ENCODE results near the gene SDHA. TPM values are rescaled to one million over a fixed set of nuclear protein-coding genes. Genes with fewer than 3 reads are reported as not detected.

The SDHA gene
- total and polyA plus RNA-seq, 2 of the 8 experiments (the other 6 are each of a cell fraction or from before 2014, with no cell fraction given) = 59.7 to 87.3 TPM

- H3K23me2 ChIP-seq (ENCODE audit: low read depth, low read length) = peaks cover 1% of the 10 kb centered on the region; the same call in 1 of the 2 replicates
- H2AK5ac ChIP-seq (ENCODE audit: low read depth, low read length) = no peak overlapping the region
- no peak for TF ChIP-seq TCF12 (IDR thresholded peaks at IDR 0.05; ENCODE audit: low read depth, low read length)
- no peak for TF ChIP-seq EP300 (IDR thresholded peaks at IDR 0.05; ENCODE audit: borderline replicate concordance in 1 of 2, low read depth in 2 of 2, low read length in 2 of 2)
- no peak for TF ChIP-seq TEAD4 (IDR thresholded peaks at IDR 0.05; ENCODE audit: low read depth, low read length)
- TF ChIP-seq JUND (IDR thresholded peaks at IDR 0.05; ENCODE audit: low read length) = no peak
- TF ChIP-seq SP2 (IDR thresholded peaks at IDR 0.05; ENCODE audit: low read length) = no peak
- 88% methylated on average over 14 of the region's 14 CpGs; no CpG with 5 or more reads in 1 of the 2 experiments for WGBS, 2 experiments (ENCODE audit: extremely low coverage in 1 of 2, insufficient coverage in 1 of 2, insufficient read length in 1 of 2, insufficient replicate concordance in 2 of 2, low coverage in 1 of 2, low lambda C conversion rate in 2 of 2, missing lambda C conversion rate in 1 of 2)
- H2BK20ac ChIP-seq (ENCODE audit: low read length) = no peak overlapping the region
- no peaks in the 10 kb centered on the region; a peak in 1 of 7 replicates for H3K4me1 ChIP-seq (replicated peaks in 1 of 4; ENCODE audit: control insufficient read depth in 3 of 4, insufficient read depth in 4 of 4, low read length in 3 of 4)
- ChIA-PET POLR2A (ENCODE audit: partially characterized antibody) (interaction anchor here (1.0 to 2.1 kb wide), 2 partner anchors 11 to 14 kb away, joined by 4 to 8 read pairs; partner anchors contain the start of genes CCDC127 and SDHA), CTCF (ENCODE audit: partially characterized antibody) (interaction anchor here (0.6 to 1.5 kb wide), 4 partner anchors 10 to 226 kb away, joined by 3 to 4 read pairs (median 3); partner anchors contain the start of genes CCDC127 and SDHA)
- no peak overlapping the region for H4K5ac ChIP-seq (ENCODE audit: insufficient read length, low read depth, low read length)
- no peak overlapping the region for H2AFZ ChIP-seq (ENCODE audit: low read length)
- H3K79me1 ChIP-seq (ENCODE audit: low read depth, low read length) = no peaks in the 10 kb centered on the region; the same call in 1 of the 2 replicates
- no peak overlapping the region for H3K23ac ChIP-seq (ENCODE audit: insufficient read length)
- H3K4ac ChIP-seq (replicated peaks; ENCODE audit: insufficient read length, low read depth, low read length) = no peak overlapping the region
- no peak overlapping the region for H3K4me2 ChIP-seq (ENCODE audit: insufficient read depth in 1 of 2, low read depth in 2 of 2, low read length in 2 of 2)
- H2BK12ac ChIP-seq (ENCODE audit: low read depth, low read length) = no peak overlapping the region
- no peak overlapping the region for H3K27ac ChIP-seq (ENCODE audit: low read depth, low read length)
- H4K20me1 ChIP-seq (replicated peaks in 1 of 2; ENCODE audit: control insufficient read depth in 1 of 2, insufficient read depth in 2 of 2, low read length in 2 of 2) = peaks cover 4 to 26% of the 10 kb centered on the region in 2 experiments
- H3K79me2 ChIP-seq (ENCODE audit: control insufficient read depth in 1 of 2, insufficient read depth in 2 of 2, low read length in 2 of 2) = peaks cover 6 to 32% of the 10 kb centered on the region in 2 experiments; a peak in 3 of 4 replicates
- no peak overlapping the region for H2BK15ac ChIP-seq (ENCODE audit: low read length)
- H3K27me3 ChIP-seq (replicated peaks in 1 of 4; ENCODE audit: control insufficient read depth in 3 of 4, extremely low read depth in 1 of 4, insufficient read depth in 3 of 4, low read length in 3 of 4) = no peaks in the 10 kb centered on the region
- no peak overlapping the region for H4K8ac ChIP-seq (ENCODE audit: extremely low read depth, insufficient read depth, low read length)
- no peak overlapping the region for H3K56ac ChIP-seq (replicated peaks; ENCODE audit: insufficient read length, low read depth, low read length)
- H3K4me3 ChIP-seq (ENCODE audit: extremely low read depth in 1 of 4, insufficient read depth in 2 of 4, low read depth in 3 of 4, low read length in 4 of 4) = no peak overlapping the region
- H4K91ac ChIP-seq (replicated peaks; ENCODE audit: insufficient read length, low read length) = no peak overlapping the region
- no peak overlapping the region for H2BK5ac ChIP-seq (ENCODE audit: low read depth, low read length)
- no peak overlapping the region for H2BK120ac ChIP-seq (replicated peaks; ENCODE audit: low read depth, low read length)
- DNase-seq (ENCODE audit: low read depth in 1 of 2, low spot score in 2 of 2) = no peak
- no peak for FAIRE-seq
- H3K18ac ChIP-seq (ENCODE audit: extremely low read depth, low read length) = no peak overlapping the region
- H3K9ac ChIP-seq (replicated peaks in 1 of 4; ENCODE audit: extremely low read depth in 1 of 4, low read depth in 3 of 4, low read length in 3 of 4) = no peak overlapping the region; a peak in 1 of 7 replicates
- no peak overlapping the region for H3K14ac ChIP-seq (ENCODE audit: insufficient read length)
- H3K9me3 ChIP-seq (ENCODE audit: insufficient read depth in 2 of 2, low read depth in 1 of 2, low read length in 1 of 2) = no peaks in the 10 kb centered on the region
- peaks cover 2 to 16% (median 10%) of the 10 kb centered on the region in 4 experiments for H3K36me3 ChIP-seq (ENCODE audit: control insufficient read depth in 2 of 4, insufficient read depth in 4 of 4, low read length in 3 of 4)
Observed at GRCh38 chr5:207599-207998, 10.5 kb upstream of the SDHA start.
